A673 (cell line): Measurements from ENCODE around the gene ODAD4.

Experiments used
- CTCF ChIP-seq: fragments of 300-800, 200-600 bp; sonication (generic); conservative IDR thresholded peaks from 2 replicates; pipeline ENCODE4 v1.5.1; 2017; ENCODE audit warnings: low read depth, mild to moderate bottlenecking, antibody characterized with exemption, low read length, moderate library complexity, mixed read lengths
- EZH2 ChIP-seq: fragments of 200-600 bp; sonication (generic); IDR thresholded peaks from 2 replicates; pipeline ENCODE4 v1.6.1; 2017; ENCODE audit warnings: borderline replicate concordance, low read depth, mild to moderate bottlenecking, mixed read lengths, antibody characterized with exemption, low read length; ENCODE audit not compliant: poor library complexity, severe bottlenecking

GRCh38 chr17:41962111-41962510 is 31.7 kb downstream of the ODAD4 start:
- TF ChIP-seq EZH2 (no peak), CTCF (no peak)
